H1 (cell line): ENCODE results near the gene MAP4. TPM values are rescaled to one million over a fixed set of nuclear protein-coding genes. Genes with fewer than 3 reads are reported as not detected.

Source experiments
- CTCF ChIA-PET: fragments of 300-600 bp; sonication (Branson Sonifier 250); formaldehyde crosslinking; loops from one replicate; lab custom pipeline; 2021; ENCODE audit not compliant: partially characterized antibody; lab: Charles Lee
- POLR2A ChIA-PET: fragments of 300-600 bp; sonication (Branson Sonifier 250); formaldehyde crosslinking; loops from one replicate; lab custom pipeline; 2021; ENCODE audit warnings: inconsistent platforms; ENCODE audit not compliant: partially characterized antibody; lab: Charles Lee
- DNase-seq, 2 experiments: peaks; one replicate each; pipeline versions ENCODE4 v3.0.0 to v3.0.0-alpha.2; 2010 to 2022; ENCODE audit warnings: low spot score in 2 of 2, low read depth in 1 of 2, mixed read lengths in 1 of 2
- FAIRE-seq: peaks from 2 replicates; lab custom pipeline; 2011; peaks lifted over from hg19 to GRCh38; lab: Jason Lieb, UNC
- H2AFZ ChIP-seq: 2 replicates; pipeline ENCODE4 v1.8.1; 2012; ENCODE audit warnings: low read length, inconsistent platforms
- H2AK5ac ChIP-seq: 2 replicates; pipeline ENCODE4 v1.6.1; 2013; ENCODE audit warnings: low read depth, low read length
- H2BK120ac ChIP-seq: replicated peaks from 2 replicates; pipeline ENCODE3; 2013; ENCODE audit warnings: low read depth, low read length, inconsistent platforms
- H2BK12ac ChIP-seq: 2 replicates; pipeline ENCODE4 v1.6.1; 2013; ENCODE audit warnings: low read depth, low read length
- H2BK15ac ChIP-seq: 2 replicates; pipeline ENCODE4 v1.6.1; 2013; ENCODE audit warnings: low read length
- H2BK20ac ChIP-seq: 2 replicates; pipeline ENCODE4 v1.6.1; 2013; ENCODE audit warnings: low read length
- H2BK5ac ChIP-seq: 2 replicates; pipeline ENCODE4 v1.6.1; 2013; ENCODE audit warnings: low read depth, low read length
- H3K14ac ChIP-seq: 2 replicates; pipeline ENCODE4 v1.6.1; 2013; ENCODE audit warnings: inconsistent platforms; ENCODE audit not compliant: insufficient read length
- H3K18ac ChIP-seq: 2 replicates; pipeline ENCODE4 v1.6.1; 2013; ENCODE audit warnings: low read length; ENCODE audit errors: extremely low read depth
- H3K23ac ChIP-seq: 2 replicates; pipeline ENCODE4 v1.6.1; 2013; ENCODE audit warnings: inconsistent platforms; ENCODE audit not compliant: insufficient read length
- H3K23me2 ChIP-seq: 2 replicates; pipeline ENCODE4 v1.6.1; 2013; ENCODE audit warnings: low read depth, low read length
- H3K27ac ChIP-seq: 2 replicates; pipeline ENCODE4 v1.6.1; 2011; ENCODE audit warnings: low read depth, low read length, inconsistent platforms
- H3K27me3 ChIP-seq, 4 experiments: replicated peaks in 1 of 4; 1 replicate in 1 of 4; 2 replicates in 3 of 4; pipeline versions ENCODE4 v1.6.1 to v1.8.1; 2011 to 2013; ENCODE audit warnings: low read length in 3 of 4, mild to moderate bottlenecking in 3 of 4, inconsistent platforms in 2 of 4, mixed read lengths in 2 of 4, moderate library complexity in 1 of 4; ENCODE audit not compliant: control insufficient read depth in 3 of 4, insufficient read depth in 3 of 4; ENCODE audit errors: extremely low read depth in 1 of 4
- H3K36me3 ChIP-seq, 4 experiments: 2 replicates each; pipeline versions ENCODE4 v1.6.1 to v1.8.1; 2011 to 2013; ENCODE audit warnings: mild to moderate bottlenecking in 4 of 4, low read length in 3 of 4, moderate library complexity in 2 of 4, control low read depth in 1 of 4, inconsistent platforms in 1 of 4; ENCODE audit not compliant: insufficient read depth in 4 of 4, control insufficient read depth in 2 of 4
- H3K4ac ChIP-seq: replicated peaks from 2 replicates; pipeline ENCODE3; 2013; ENCODE audit warnings: low read length, low read depth, mixed read lengths, inconsistent platforms; ENCODE audit not compliant: insufficient read length
- H3K4me1 ChIP-seq, 4 experiments: replicated peaks in 1 of 4; 1 replicate in 1 of 4; 2 replicates in 3 of 4; pipeline versions ENCODE4 v1.6.1 to v1.8.1; 2011 to 2013; ENCODE audit warnings: low read length in 3 of 4, inconsistent platforms in 2 of 4, mixed read lengths in 1 of 4; ENCODE audit not compliant: insufficient read depth in 4 of 4, control insufficient read depth in 3 of 4
- H3K4me2 ChIP-seq, 2 experiments: 2 replicates each; pipeline versions ENCODE4 v1.6.1 to v1.8.1; 2011 to 2013; ENCODE audit warnings: low read depth in 2 of 2, low read length in 2 of 2, control low read depth in 1 of 2, inconsistent platforms in 1 of 2, mild to moderate bottlenecking in 1 of 2; ENCODE audit not compliant: insufficient read depth in 1 of 2
- H3K4me3 ChIP-seq, 4 experiments: fragments of 200-600, 300-600 bp in 1 of 4; sonication (generic), shearing (Covaris generic), sonication (Bioruptor Twin) in 1 of 4; 2 replicates each; pipeline versions ENCODE4 v1.5.1 to v1.8.1; 2011 to 2016; ENCODE audit warnings: low read length in 4 of 4, low read depth in 3 of 4, control low read depth in 2 of 4, inconsistent platforms in 2 of 4, mild to moderate bottlenecking in 2 of 4, mixed read lengths in 1 of 4, moderate library complexity in 1 of 4; ENCODE audit not compliant: insufficient read depth in 2 of 4; ENCODE audit errors: extremely low read depth in 1 of 4
- H3K56ac ChIP-seq: replicated peaks from 2 replicates; pipeline ENCODE3; 2013; ENCODE audit warnings: low read depth, mild to moderate bottlenecking, mixed read lengths, low read length, inconsistent platforms; ENCODE audit not compliant: insufficient read length
- H3K79me1 ChIP-seq: 2 replicates; pipeline ENCODE4 v1.6.1; 2013; ENCODE audit warnings: low read depth, low read length, control low read depth
- H3K79me2 ChIP-seq, 2 experiments: 2 replicates each; pipeline versions ENCODE4 v1.6.1 to v1.8.1; 2012 to 2013; ENCODE audit warnings: low read length in 2 of 2, mild to moderate bottlenecking in 2 of 2, inconsistent platforms in 1 of 2; ENCODE audit not compliant: insufficient read depth in 2 of 2, control insufficient read depth in 1 of 2
- H3K9ac ChIP-seq, 4 experiments: replicated peaks in 1 of 4; 1 replicate in 1 of 4; 2 replicates in 3 of 4; pipeline versions ENCODE4 v1.6.1 to v1.8.1; 2011 to 2013; ENCODE audit warnings: low read depth in 3 of 4, low read length in 3 of 4, control low read depth in 2 of 4, mild to moderate bottlenecking in 2 of 4, moderate library complexity in 2 of 4, inconsistent platforms in 1 of 4; ENCODE audit errors: extremely low read depth in 1 of 4
- H3K9me3 ChIP-seq, 2 experiments: 2 replicates each; pipeline versions ENCODE4 v1.6.1 to v1.8.1; 2012 to 2013; ENCODE audit warnings: mild to moderate bottlenecking in 2 of 2, moderate library complexity in 2 of 2, control low read depth in 1 of 2, inconsistent platforms in 1 of 2, low read depth in 1 of 2, low read length in 1 of 2, mixed read lengths in 1 of 2; ENCODE audit not compliant: insufficient read depth in 2 of 2
- H4K20me1 ChIP-seq, 2 experiments: replicated peaks in 1 of 2; 2 replicates each; pipeline versions ENCODE3 to v1.8.1; 2011 to 2013; ENCODE audit warnings: inconsistent platforms in 2 of 2, low read length in 2 of 2, mild to moderate bottlenecking in 1 of 2; ENCODE audit not compliant: insufficient read depth in 2 of 2, control insufficient read depth in 1 of 2
- H4K5ac ChIP-seq: 2 replicates; pipeline ENCODE4 v1.6.1; 2013; ENCODE audit warnings: low read length, low read depth, mixed read lengths, inconsistent platforms; ENCODE audit not compliant: insufficient read length
- H4K8ac ChIP-seq: 2 replicates; pipeline ENCODE4 v1.8.0; 2013; ENCODE audit warnings: mild to moderate bottlenecking, moderate library complexity, low read length, inconsistent platforms; ENCODE audit not compliant: insufficient read depth; ENCODE audit errors: extremely low read depth
- H4K91ac ChIP-seq: replicated peaks from 2 replicates; pipeline ENCODE3; 2013; ENCODE audit warnings: low read length, mixed read lengths, inconsistent platforms; ENCODE audit not compliant: insufficient read length
- CEBPB ChIP-seq: IDR thresholded peaks from 2 replicates; pipeline ENCODE4 v1.6.1; 2012; ENCODE audit warnings: low read depth, low read length
- GABPA ChIP-seq: IDR thresholded peaks from 2 replicates; pipeline ENCODE4 v1.6.1; 2011; ENCODE audit warnings: mild to moderate bottlenecking, low read length, moderate library complexity, borderline replicate concordance; ENCODE audit not compliant: insufficient read depth
- HDAC2 ChIP-seq, 2 experiments: fragments of 300-600 bp in 1 of 2; sonication (generic) in 1 of 2; IDR thresholded peaks; 2 replicates each; pipeline ENCODE4 v1.6.1; 2011 to 2012; ENCODE audit warnings: low read depth in 2 of 2, low read length in 2 of 2, mild to moderate bottlenecking in 2 of 2, moderate library complexity in 2 of 2, borderline replicate concordance in 1 of 2, inconsistent platforms in 1 of 2
- KDM1A ChIP-seq: fragments of 200-600, 300-600 bp; sonication (generic); IDR thresholded peaks from 2 replicates; pipeline ENCODE4 v1.7.1; 2016; ENCODE audit warnings: mild to moderate bottlenecking, low read length, borderline replicate concordance
- RAD21 ChIP-seq, 2 experiments: IDR thresholded peaks in 1 of 2; conservative IDR thresholded peaks in 1 of 2; 2 replicates each; pipeline ENCODE4 v1.6.1; 2011; ENCODE audit warnings: low read depth in 2 of 2, low read length in 2 of 2, improper control_type of control experiment in 1 of 2, inconsistent platforms in 1 of 2, mild to moderate bottlenecking in 1 of 2, moderate library complexity in 1 of 2
- SRF ChIP-seq: IDR thresholded peaks from 2 replicates; pipeline ENCODE4 v1.6.1; 2011; ENCODE audit warnings: mild to moderate bottlenecking, low read depth, low read length, moderate library complexity
- TAF1 ChIP-seq: IDR thresholded peaks from 2 replicates; pipeline ENCODE4 v1.6.1; 2011; ENCODE audit warnings: mild to moderate bottlenecking, low read depth, low read length
- YY1 ChIP-seq: IDR thresholded peaks from 2 replicates; pipeline ENCODE4 v1.6.1; 2011; ENCODE audit warnings: low read depth, mild to moderate bottlenecking, low read length
- ZNF274 ChIP-seq: IDR thresholded peaks from 2 replicates; pipeline ENCODE4 v1.7.0; 2012; ENCODE audit warnings: low read length, borderline replicate concordance; ENCODE audit errors: extremely low read depth
- WGBS, 2 experiments: shearing (Covaris generic) in 1 of 2; methylation state at CpG; one replicate each; pipeline versions ENCODE4 v1.1.6 to v1.1.7; 2013 to 2015; ENCODE audit warnings: low lambda C conversion rate in 2 of 2, mixed read lengths in 2 of 2, inconsistent platforms in 1 of 2, low coverage in 1 of 2, missing lambda C conversion rate in 1 of 2; ENCODE audit not compliant: insufficient replicate concordance in 2 of 2, insufficient coverage in 1 of 2, insufficient read length in 1 of 2; ENCODE audit errors: extremely low coverage in 1 of 2, missing lambda C conversion rate in 1 of 2; 5-methylcytosine and 5-hydroxymethylcytosine counted together
- polyA plus RNA-seq, 7 experiments: library from polyadenylated mRNA; depleted of rRNA in 3 of 7; stranded (reverse) in 5 of 7; unstranded in 2 of 7; fragments of >200 nt in 5 of 7; fragments of 200-250 nt in 2 of 7; gene quantifications; 1 replicate in 5 of 7; 2 replicates in 1 of 7; 4 replicates in 1 of 7; pipeline versions ENCODE4 v1.2.1 to v1.2.3, GENCODE V29; 2011 to 2013; ENCODE audit warnings: missing spikeins in 2 of 7, mixed read lengths in 2 of 7
- total RNA-seq: library from RNA; stranded (reverse); fragmentation: NEBNext Ultra II Directional; extraction: Animal tissue kit (Norgen Biotek cat#: 25700); gene quantifications from 2 replicates; pipeline ENCODE4 v1.2.1, GENCODE V29; 2021

MAP4 gene
- total and polyA plus RNA-seq, 2 of the 8 experiments (the other 6 are each of a cell fraction or from before 2014, with no cell fraction given), result 67.0 to 179 TPM

DNA sequence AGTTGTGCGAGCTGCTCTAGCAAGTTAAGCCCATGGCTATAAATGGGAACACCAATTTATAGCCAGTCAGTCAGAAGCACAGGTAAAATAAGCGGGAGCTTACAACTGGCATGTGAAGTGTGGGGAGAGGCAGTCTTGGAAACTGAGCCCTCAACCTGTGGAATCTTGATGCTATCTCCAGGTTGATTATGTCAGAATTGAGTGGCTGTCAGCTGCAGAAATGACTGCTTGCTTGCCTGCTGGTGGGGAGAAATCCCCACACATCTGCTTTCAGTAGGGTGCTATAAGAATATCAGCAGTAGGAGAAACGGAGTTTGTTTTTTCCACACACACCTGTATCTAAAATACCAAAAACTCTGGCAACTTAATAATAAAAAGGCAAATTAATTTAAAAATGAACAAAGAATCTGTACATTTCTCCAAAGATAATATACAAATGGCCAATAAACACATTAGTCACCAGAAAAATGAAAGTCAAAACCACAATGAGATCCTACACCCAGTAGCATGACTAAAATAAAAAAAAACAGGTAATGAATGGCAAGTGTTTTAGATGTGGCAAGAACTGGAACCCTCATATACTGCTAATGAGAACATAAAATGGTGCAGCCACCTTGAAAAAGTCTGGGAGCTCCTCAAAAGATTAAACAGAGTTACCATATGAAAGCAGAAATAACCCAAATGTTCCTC, 26.0 kb upstream of the MAP4 start:
- no peaks in the 10 kb centered on the region; a peak in 1 of 8 replicates for H3K36me3 ChIP-seq
- no peak for DNase-seq
- H3K79me1 ChIP-seq, result no peaks in the 10 kb centered on the region; the same call in 1 of the 2 replicates
- H2BK120ac ChIP-seq, result no peak overlapping the region
- no peak overlapping the region for H3K27ac ChIP-seq
- no peak overlapping the region for H3K56ac ChIP-seq
- no peak overlapping the region for H3K4me2 ChIP-seq
- H2BK12ac ChIP-seq, result no peak overlapping the region
- no peak for FAIRE-seq
- WGBS, 2 experiments, result 94% methylated on average over 3 of the region's 3 CpGs; no CpG with 5 or more reads in 1 of the 2 experiments
- H3K23me2 ChIP-seq, result no peaks in the 10 kb centered on the region
- TF ChIP-seq TAF1 (no peak), ZNF274 (no peak), CEBPB (no peak), KDM1A (no peak), HDAC2 (IDR thresholded peaks at IDR 0.05; ENCODE audit: borderline replicate concordance in 1 of 2, low read depth in 2 of 2, low read length in 2 of 2) (no peak), YY1 (no peak), SRF (no peak), GABPA (no peak), RAD21 (IDR thresholded peaks at IDR 0.05 in 1 of 2, conservative IDR thresholded peaks at IDR 0.05 in 1 of 2; ENCODE audit: low read depth in 2 of 2, low read length in 2 of 2) (no peak)
- TF ChIP-seq, all 59 proteins: peak for 0
- CTCF ChIA-PET, result no interaction called here
- Histone ChIP-seq H3K4me1 (peaks cover 0 to 3% (median 0%) of the 10 kb centered on the region in 4 experiments; a peak in 2 of 7 replicates), H3K23ac (no peak overlapping the region), H3K27me3 (no peaks in the 10 kb centered on the region), H3K9ac (no peak overlapping the region), H4K8ac (no peak overlapping the region), H3K79me2 (peaks cover 0 to 57% of the 10 kb centered on the region in 2 experiments; a peak in 2 of 4 replicates), H3K18ac (no peak overlapping the region), H3K14ac (no peak overlapping the region), H2BK20ac (no peak overlapping the region), H3K4me3 (no peak overlapping the region), H2BK5ac (no peak overlapping the region), H2BK15ac (no peak overlapping the region), H2AK5ac (no peak overlapping the region), H2AFZ (no peak overlapping the region), H4K20me1 (no peaks in the 10 kb centered on the region), H4K5ac (no peak overlapping the region), H4K91ac (no peak overlapping the region), H3K4ac (no peak overlapping the region), H3K9me3 (no peaks in the 10 kb centered on the region)
- POLR2A ChIA-PET, result interaction anchor here (1.0 to 1.9 kb wide), 4 partner anchors 9 to 47 kb away, joined by 3 to 5 read pairs (median 4); no protein-coding TSS in a partner anchor
